RCC 7860 (cell line): Measurements from ENCODE around the gene EXOC3L2.

Source experiments
- DNase-seq: peaks from one replicate; pipeline ENCODE4 v3.0.0-alpha.2; 2015; ENCODE audit warnings: low spot score
- FAIRE-seq: peaks from 2 replicates; lab custom pipeline; 2012; peaks lifted over from hg19 to GRCh38; lab: Jason Lieb, UNC

EXOC3L2 gene

GRCh38 chr19:45184115-45184514 is 61.1 kb downstream of the EXOC3L2 start:
- DNase-seq: no peak
- no peak for FAIRE-seq

- DNase-seq (no peak), FAIRE-seq (no peak)
Observed at GRCh38 chr19:45182758-45183157, 62.4 kb downstream of the EXOC3L2 start.

GRCh38 chr19:45180936-45181335 is 64.3 kb downstream of the EXOC3L2 start:
- no peak for FAIRE-seq
- no peak for DNase-seq

- FAIRE-seq (no peak), DNase-seq (no peak)
Observed at GRCh38 chr19:45179892-45180370, 65.3 kb downstream of the EXOC3L2 start.

- no peak for DNase-seq
- no peak for FAIRE-seq
Observed at GRCh38 chr19:45179072-45179891, 65.9 kb downstream of the EXOC3L2 start.

GRCh38 chr19:45178262-45179071 is 66.7 kb downstream of the EXOC3L2 start, which contains the start of gene BLOC1S3:
TSS of gene BLOC1S3 (plus strand) at chr19:45178784. CDS start at chr19:45179297, 513 bp downstream.
- DNase-seq (peak; percentile 100), FAIRE-seq (peak; percentile 96)

GRCh38 chr19:45177817-45178261 is 67.4 kb downstream of the EXOC3L2 start, which contains the start of gene TRAPPC6A:
TSS of gene TRAPPC6A (minus strand) at chr19:45178237. CDS start at chr19:45178218, 19 bp downstream.
- FAIRE-seq (no peak), DNase-seq (peak; percentile 50)

GRCh38 chr19:45175515-45176345 is 69.5 kb downstream of the EXOC3L2 start:
- no peak for FAIRE-seq
- DNase-seq: no peak

GRCh38 chr19:45173816-45174215 is 71.4 kb downstream of the EXOC3L2 start:
- peak; percentile 88 for FAIRE-seq
- peak; percentile 84 for DNase-seq

GRCh38 chr19:45172611-45173208 is 72.5 kb downstream of the EXOC3L2 start:
- DNase-seq (no peak), FAIRE-seq (no peak)

GRCh38 chr19:45172173-45172572 is 73.0 kb downstream of the EXOC3L2 start:
- FAIRE-seq: no peak
- no peak for DNase-seq

GRCh38 chr19:45171211-45171623 is 74.0 kb downstream of the EXOC3L2 start:
- FAIRE-seq: no peak
- no peak for DNase-seq

- no peak for DNase-seq
- no peak for FAIRE-seq
Observed at GRCh38 chr19:45170146-45171106, 74.8 kb downstream of the EXOC3L2 start.

- no peak for DNase-seq
Observed at GRCh38 chr19:45169602-45170001, 75.6 kb downstream of the EXOC3L2 start.

GRCh38 chr19:45168767-45169351 is 76.3 kb downstream of the EXOC3L2 start:
- no peak for FAIRE-seq

More at GRCh38 chr19:45169602-45170001, 75.6 kb downstream of the EXOC3L2 start:
- FAIRE-seq: no peak

GRCh38 chr19:45166723-45167252 is 78.4 kb downstream of the EXOC3L2 start:
- DNase-seq (no peak), FAIRE-seq (no peak)

More at GRCh38 chr19:45168767-45169351, 76.3 kb downstream of the EXOC3L2 start:
- no peak for DNase-seq

GRCh38 chr19:45164577-45165335 is 80.5 kb downstream of the EXOC3L2 start:
- FAIRE-seq (no peak), DNase-seq (peak; percentile 48)
